Astrocyte of the spinal cord (primary cell): ENCODE results near the gene GOLGA6L10.
"Not testable (repeated sequence)": the region's sequence is repeated elsewhere in the genome, so short reads cannot be mapped to it uniquely, and the experiment has no call there.

ENCODE experiments used
- DNase-seq: peaks from one replicate; pipeline ENCODE4 v3.0.0; 2011; ENCODE audit warnings: low read depth, low spot score
- H3K4me3 ChIP-seq: 2 replicates; pipeline ENCODE4 v1.5.1; 2011; ENCODE audit warnings: low read depth, mild to moderate bottlenecking, low read length, moderate library complexity
- CTCF ChIP-seq: IDR thresholded peaks from 2 replicates; pipeline ENCODE4 v1.5.1; 2012; ENCODE audit warnings: low read depth, mild to moderate bottlenecking, low read length, inconsistent platforms
- in situ Hi-C: cut with HindIII; loops from 2 replicates; pipeline ENCODE4 v1.10.0; 2017; ENCODE audit warnings: low sequenced_read_pairs

GOLGA6L10 gene

GRCh38 chr15:82306791-82307713, 42.2 kb downstream of the GOLGA6L10 start:
- no peak for TF ChIP-seq CTCF
- H3K4me3 ChIP-seq, result no peak overlapping the region
- DNase-seq, result no peak
- in situ Hi-C loops, result no loop called here

DNA sequence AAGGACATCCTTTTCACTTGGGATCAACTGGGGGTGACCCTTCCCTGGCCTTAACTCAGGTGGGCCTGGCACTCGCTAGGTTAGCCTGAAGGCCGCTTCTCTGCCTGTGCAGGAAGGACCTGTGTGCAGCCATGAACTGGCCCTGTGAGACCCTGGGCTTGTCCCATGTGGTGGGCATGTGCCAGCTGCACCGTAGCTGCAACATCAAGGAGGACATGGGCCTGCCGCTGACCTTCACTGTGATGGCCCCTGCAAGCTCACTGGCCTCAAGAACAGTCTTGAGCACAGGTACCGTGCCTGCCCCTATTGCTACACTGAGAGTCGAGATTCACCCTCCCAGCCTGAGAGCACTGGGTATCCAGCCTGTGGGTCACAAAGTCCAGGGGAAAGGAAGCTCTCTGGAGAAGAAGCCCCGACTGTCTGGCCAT, 43.6 kb downstream of the GOLGA6L10 start:
- no peak for DNase-seq
- no peak for TF ChIP-seq CTCF
- H3K4me3 ChIP-seq, result no peak overlapping the region
- in situ Hi-C loops, result no loop called here

GRCh38 chr15:82304778-82305090, 44.5 kb downstream of the GOLGA6L10 start:
- no peak for DNase-seq
- no peak overlapping the region for H3K4me3 ChIP-seq
- no peak for TF ChIP-seq CTCF
- in situ Hi-C loops, result no loop called here

DNA sequence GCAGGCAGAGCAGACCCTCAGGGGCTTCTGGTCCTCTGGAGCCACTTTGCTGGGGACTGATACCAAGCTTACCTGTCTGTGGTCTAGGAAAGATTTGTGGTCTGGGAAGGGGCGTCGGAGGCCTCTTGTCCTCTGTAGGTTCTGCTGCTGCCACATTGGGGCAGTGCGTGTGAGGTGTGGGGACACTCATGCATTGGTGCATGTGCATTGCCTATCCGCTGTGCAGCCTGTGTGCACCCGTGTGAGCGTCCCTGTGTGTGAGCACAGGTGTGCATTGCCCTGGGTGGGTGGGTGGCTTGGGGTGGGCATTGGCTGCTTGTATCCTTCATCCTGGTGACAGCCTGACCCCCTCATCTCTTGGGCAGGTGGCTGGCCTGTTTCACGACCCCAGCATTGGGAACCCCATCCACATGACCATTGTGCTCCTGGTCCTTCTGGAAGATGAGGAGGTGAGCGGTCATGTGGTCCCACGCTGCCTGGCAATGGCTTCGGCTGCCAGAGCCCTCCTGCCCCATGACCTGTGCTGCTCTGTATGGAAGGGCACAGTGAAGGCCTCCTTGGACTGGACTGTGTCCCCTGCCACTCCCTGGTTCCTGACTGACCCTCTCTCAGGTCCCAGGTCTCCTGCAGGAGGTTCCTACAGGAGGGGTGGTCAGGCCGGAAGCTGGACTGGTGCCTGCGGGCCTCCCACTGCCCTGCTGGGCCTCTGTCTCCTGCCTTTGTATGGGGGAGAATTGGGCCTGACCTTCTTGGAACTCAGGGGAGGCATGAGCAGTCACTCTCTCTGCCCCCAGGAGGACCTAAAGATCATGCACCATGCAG, 45.1 kb downstream of the GOLGA6L10 start:
- TF ChIP-seq CTCF, result no peak
- in situ Hi-C loops, result no loop called here
- no peak overlapping the region for H3K4me3 ChIP-seq
- no peak for DNase-seq

DNA sequence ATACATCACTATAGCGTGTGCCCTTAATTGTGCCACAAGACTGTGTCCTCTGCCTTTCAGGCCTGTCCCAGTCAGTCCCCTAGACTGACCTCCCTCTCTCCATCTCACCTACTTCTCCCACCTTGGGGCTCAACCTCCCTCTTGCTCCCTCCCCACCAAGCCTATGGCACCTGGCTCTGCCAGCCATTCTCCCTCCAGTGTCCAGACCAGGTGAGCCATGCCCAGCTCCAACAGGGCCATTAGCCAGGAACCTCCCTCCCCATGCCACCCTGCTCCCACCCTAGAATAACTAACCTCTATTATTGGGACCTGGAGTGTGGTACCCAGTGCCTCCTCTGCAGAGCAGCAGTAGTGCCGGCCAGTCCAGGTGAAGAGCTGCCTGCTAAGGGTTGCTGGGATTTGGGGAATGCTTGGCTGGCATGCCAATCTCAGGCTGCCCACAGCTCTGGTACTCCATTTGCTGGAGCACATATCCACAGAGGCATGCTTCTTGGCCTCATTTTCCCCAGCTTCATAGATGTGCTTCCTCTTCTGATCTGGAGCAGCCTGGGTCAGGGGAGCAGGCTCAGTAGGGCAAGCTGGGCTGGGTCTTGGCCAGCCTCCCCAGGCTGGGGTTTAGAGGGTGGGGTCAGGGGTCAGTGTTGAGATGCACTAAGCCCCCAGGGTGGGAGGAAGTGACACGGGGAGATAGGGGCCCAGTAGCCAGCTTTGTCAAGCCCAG, 47.8 kb downstream of the GOLGA6L10 start:
- DNase-seq, result no peak
- no peak overlapping the region for H3K4me3 ChIP-seq
- in situ Hi-C loops, result no loop called here
- TF ChIP-seq CTCF, result no peak

GRCh38 chr15:82300883-82301282, 48.4 kb downstream of the GOLGA6L10 start:
- H3K4me3 ChIP-seq, result no peak overlapping the region
- in situ Hi-C loops, result no loop called here
- no peak for TF ChIP-seq CTCF
- DNase-seq, result no peak

GRCh38 chr15:82300326-82300725, 48.9 kb downstream of the GOLGA6L10 start:
- H3K4me3 ChIP-seq, in situ Hi-C loops, DNase-seq: not testable (repeated sequence)

DNA sequence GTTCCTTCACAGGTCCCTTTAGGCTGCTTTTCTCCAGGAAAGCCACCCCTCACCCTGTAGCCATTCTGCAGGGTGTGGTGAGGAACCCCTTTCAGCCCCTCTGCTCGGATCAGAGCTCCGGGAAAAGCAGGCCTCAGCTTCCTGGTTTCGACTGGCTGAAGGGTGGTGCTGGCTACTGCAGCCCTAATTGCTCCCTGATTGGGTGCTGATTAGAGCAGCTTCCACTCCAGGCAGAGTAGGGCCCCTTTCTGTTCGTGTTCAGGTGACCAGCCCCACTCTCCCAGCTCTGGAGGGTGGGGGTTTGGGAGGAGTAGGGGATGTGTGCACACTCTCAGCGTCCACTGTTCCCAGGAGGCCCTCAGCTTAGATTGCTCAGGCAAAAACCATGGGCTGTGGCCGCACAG, 49.8 kb downstream of the GOLGA6L10 start:
- in situ Hi-C loops, DNase-seq, H3K4me3 ChIP-seq: not testable (repeated sequence)
